Erythroblast (primary cell): ENCODE data around the gene TBATA.

Experiments used
- GATA1 ChIP-seq: IDR thresholded peaks from 2 replicates; pipeline ENCODE4 v1.6.1; 2011; ENCODE audit warnings: low read depth, mild to moderate bottlenecking, control low read depth, low read length, moderate library complexity
- POLR2A ChIP-seq: IDR thresholded peaks from 2 replicates; pipeline ENCODE4 v1.6.1; 2011; ENCODE audit warnings: mild to moderate bottlenecking, low read length

- TF ChIP-seq POLR2A (no peak), GATA1 (no peak)
Observed at GRCh38 chr10:70776455-70777005, 8.6 kb downstream of the TBATA start.
